MM.1S (cell line): ENCODE measurements around the gene CLTCL1.

Experiments used
- CTCF ChIP-seq: fragments of 300-600 bp; sonication (generic); IDR thresholded peaks from 2 replicates; pipeline ENCODE4 v1.5.1; 2016; ENCODE audit warnings: antibody characterized with exemption, low read length, mixed read lengths
- EZH2 ChIP-seq: fragments of 300-600 bp; sonication (generic); optimal IDR thresholded peaks from 2 replicates; pipeline ENCODE3; 2017; ENCODE audit warnings: low read depth, mild to moderate bottlenecking, antibody characterized with exemption, low read length, mixed read lengths
- EZH2phosphoT487 ChIP-seq: fragments of 300-600 bp; sonication (generic); IDR thresholded peaks from 2 replicates; pipeline ENCODE4 v1.6.1; 2018; ENCODE audit warnings: antibody characterized with exemption, low read length

GRCh38 chr22:19216579-19216978 is 74.9 kb downstream of the CLTCL1 start:
- no peak for TF ChIP-seq CTCF
- no peak for TF ChIP-seq EZH2
- no peak for TF ChIP-seq EZH2phosphoT487
